H9 (cell line): ENCODE data around the gene MAZ. TPM values are rescaled to one million over a fixed set of nuclear protein-coding genes. Genes with fewer than 3 reads are reported as not detected.

Experiments
- DNase-seq: peaks from one replicate; pipeline ENCODE4 v3.0.0-alpha.2; 2017
- H2AFZ ChIP-seq: one replicate; pipeline ENCODE4 v1.6.1; 2013; ENCODE audit warnings: mild to moderate bottlenecking, low read length, control low read depth, moderate library complexity
- H2AK5ac ChIP-seq: 2 replicates; pipeline ENCODE4 v1.6.1; 2013; ENCODE audit warnings: low read length, control low read depth, mixed read lengths; ENCODE audit not compliant: insufficient read length
- H2BK120ac ChIP-seq: one replicate; pipeline ENCODE4 v1.6.1; 2013; ENCODE audit warnings: low read depth, mild to moderate bottlenecking, low read length, control low read depth, inconsistent platforms; ENCODE audit not compliant: poor library complexity, severe bottlenecking
- H2BK12ac ChIP-seq: 2 replicates; pipeline ENCODE4 v1.6.1; 2013; ENCODE audit warnings: low read length, control low read depth, mixed read lengths, low read depth; ENCODE audit not compliant: insufficient read length
- H2BK15ac ChIP-seq: 2 replicates; pipeline ENCODE4 v1.6.1; 2013; ENCODE audit warnings: low read depth, low read length, control low read depth
- H2BK20ac ChIP-seq: one replicate; pipeline ENCODE4 v1.6.1; 2013; ENCODE audit warnings: low read depth, mild to moderate bottlenecking, low read length, control low read depth, inconsistent platforms; ENCODE audit not compliant: poor library complexity, severe bottlenecking
- H2BK5ac ChIP-seq: 2 replicates; pipeline ENCODE4 v1.6.1; 2013; ENCODE audit warnings: low read length, control low read depth, mixed read lengths; ENCODE audit not compliant: insufficient read length
- H3K14ac ChIP-seq: 2 replicates; pipeline ENCODE4 v1.6.1; 2013; ENCODE audit warnings: low read length, control low read depth; ENCODE audit not compliant: insufficient read depth
- H3K18ac ChIP-seq: 2 replicates; pipeline ENCODE4 v1.6.1; 2013; ENCODE audit warnings: low read depth, mild to moderate bottlenecking, mixed read lengths, low read length, control low read depth; ENCODE audit not compliant: insufficient read length
- H3K23ac ChIP-seq: 2 replicates; pipeline ENCODE4 v1.6.1; 2013; ENCODE audit warnings: low read length, control low read depth, mixed read lengths, low read depth; ENCODE audit not compliant: insufficient read length
- H3K23me2 ChIP-seq: 2 replicates; pipeline ENCODE4 v1.6.1; 2013; ENCODE audit warnings: low read depth, mild to moderate bottlenecking, mixed read lengths, low read length, control low read depth; ENCODE audit not compliant: insufficient read length, poor library complexity, severe bottlenecking
- H3K27ac ChIP-seq: 2 replicates; pipeline ENCODE4 v1.5.1; 2013; ENCODE audit warnings: low read length, control low read depth, mixed read lengths, low read depth; ENCODE audit not compliant: insufficient read length
- H3K27me3 ChIP-seq: 2 replicates; pipeline ENCODE4 v1.6.1; 2013; ENCODE audit warnings: low read length, control low read depth, inconsistent platforms; ENCODE audit not compliant: insufficient read depth
- H3K4ac ChIP-seq: 2 replicates; pipeline ENCODE4 v1.6.1; 2013; ENCODE audit warnings: low read depth, mild to moderate bottlenecking, control low read depth, inconsistent platforms, low read length, moderate library complexity
- H3K4me1 ChIP-seq: 2 replicates; pipeline ENCODE4 v1.6.1; 2013; ENCODE audit warnings: low read length, control low read depth, inconsistent platforms; ENCODE audit not compliant: insufficient read depth
- H3K4me2 ChIP-seq: 2 replicates; pipeline ENCODE4 v1.6.1; 2013; ENCODE audit warnings: low read length, control low read depth, mixed read lengths; ENCODE audit not compliant: insufficient read length, insufficient read depth
- H3K56ac ChIP-seq: 2 replicates; pipeline ENCODE4 v1.6.1; 2013; ENCODE audit warnings: low read depth, mild to moderate bottlenecking, mixed read lengths, low read length, control low read depth; ENCODE audit not compliant: insufficient read length
- H3K79me1 ChIP-seq: 2 replicates; pipeline ENCODE4 v1.6.1; 2013; ENCODE audit warnings: low read depth, mild to moderate bottlenecking, moderate library complexity, low read length, control low read depth, inconsistent platforms; ENCODE audit not compliant: insufficient read depth, poor library complexity, severe bottlenecking
- H3K79me2 ChIP-seq: 2 replicates; pipeline ENCODE4 v1.6.1; 2013; ENCODE audit warnings: low read length, control low read depth, inconsistent platforms; ENCODE audit not compliant: insufficient read depth
- H3K9ac ChIP-seq: 2 replicates; pipeline ENCODE4 v1.6.1; 2013; ENCODE audit warnings: low read length, control low read depth, mixed read lengths; ENCODE audit not compliant: insufficient read length; ENCODE audit errors: extremely low read depth
- H3K9me3 ChIP-seq: one replicate; pipeline ENCODE4 v1.6.1; 2013; ENCODE audit warnings: low read depth, low read length, inconsistent platforms; ENCODE audit not compliant: control insufficient read depth
- H3T11ph ChIP-seq: one replicate; pipeline ENCODE4 v1.6.1; 2013; ENCODE audit warnings: mild to moderate bottlenecking, low read length, control low read depth, inconsistent platforms
- H4K20me1 ChIP-seq: one replicate; pipeline ENCODE4 v1.6.1; 2013; ENCODE audit not compliant: control insufficient read depth, insufficient read length, insufficient read depth
- H4K5ac ChIP-seq: 2 replicates; pipeline ENCODE4 v1.6.1; 2013; ENCODE audit warnings: low read depth, mild to moderate bottlenecking, mixed read lengths, low read length, control low read depth; ENCODE audit not compliant: insufficient read length
- H4K8ac ChIP-seq: replicated peaks from 2 replicates; pipeline ENCODE4 v1.6.1; 2013; ENCODE audit warnings: low read length, control low read depth, mixed read lengths, low read depth; ENCODE audit not compliant: insufficient read length
- H4K91ac ChIP-seq: 2 replicates; pipeline ENCODE4 v1.6.1; 2013; ENCODE audit warnings: low read depth, mild to moderate bottlenecking, moderate library complexity, mixed read lengths, low read length, control low read depth; ENCODE audit not compliant: insufficient read length
- H3K27ac Mint-ChIP-seq, 3 experiments: 2 replicates in 2 of 3; 3 replicates in 1 of 3; pipeline ENCODE4 v1.8.0; 2020 to 2021; ENCODE audit warnings: mixed read lengths in 3 of 3, mild to moderate bottlenecking in 1 of 3, moderate library complexity in 1 of 3
- H3K27me3 Mint-ChIP-seq: 2 replicates; pipeline ENCODE4 v1.8.0; 2021; ENCODE audit warnings: low read depth, mild to moderate bottlenecking, moderate library complexity, mixed read lengths
- H3K36me3 Mint-ChIP-seq, 3 experiments: 2 replicates in 2 of 3; 3 replicates in 1 of 3; pipeline ENCODE4 v1.8.0; 2020 to 2021; ENCODE audit warnings: low read depth in 3 of 3, mixed read lengths in 3 of 3; ENCODE audit not compliant: insufficient read depth in 1 of 3
- H3K4me1 Mint-ChIP-seq, 2 experiments: 2 replicates each; pipeline ENCODE4 v1.8.0; 2020; ENCODE audit warnings: mixed read lengths in 2 of 2
- H3K4me3 Mint-ChIP-seq, 2 experiments: 2 replicates in 1 of 2; 3 replicates in 1 of 2; pipeline ENCODE4 v1.8.0; 2020 to 2021; ENCODE audit warnings: mild to moderate bottlenecking in 2 of 2, mixed read lengths in 2 of 2, moderate library complexity in 1 of 2
- H3K9me3 Mint-ChIP-seq, 2 experiments: 2 replicates in 1 of 2; 3 replicates in 1 of 2; pipeline ENCODE4 v1.8.0; 2020; ENCODE audit warnings: mild to moderate bottlenecking in 2 of 2, mixed read lengths in 2 of 2, moderate library complexity in 1 of 2
- WGBS: extraction: QIAGEN DNeasy Blood & Tissue Kit; methylation state at CpG from one replicate; pipeline ENCODE4 v1.1.7; 2013; ENCODE audit warnings: missing lambda C conversion rate, low lambda C conversion rate, mixed read lengths; ENCODE audit not compliant: insufficient read length; ENCODE audit errors: extremely low coverage; 5-methylcytosine and 5-hydroxymethylcytosine counted together
- total RNA-seq: library from RNA; stranded (reverse); gene quantifications from 2 replicates; pipeline ENCODE4 v1.2.1, GENCODE V29; 2021
- TF ChIP-seq, protein P1 (sequence below): fragments of 200-600 bp; sonication (generic); conservative IDR thresholded peaks from 3 replicates; pipeline ENCODE4 v1.8.0; 2021; ENCODE audit warnings: antibody characterized with exemption, mild to moderate bottlenecking

Gene MAZ
- total RNA-seq, 1 experiment from 2014 or later: 412 TPM

DNA sequence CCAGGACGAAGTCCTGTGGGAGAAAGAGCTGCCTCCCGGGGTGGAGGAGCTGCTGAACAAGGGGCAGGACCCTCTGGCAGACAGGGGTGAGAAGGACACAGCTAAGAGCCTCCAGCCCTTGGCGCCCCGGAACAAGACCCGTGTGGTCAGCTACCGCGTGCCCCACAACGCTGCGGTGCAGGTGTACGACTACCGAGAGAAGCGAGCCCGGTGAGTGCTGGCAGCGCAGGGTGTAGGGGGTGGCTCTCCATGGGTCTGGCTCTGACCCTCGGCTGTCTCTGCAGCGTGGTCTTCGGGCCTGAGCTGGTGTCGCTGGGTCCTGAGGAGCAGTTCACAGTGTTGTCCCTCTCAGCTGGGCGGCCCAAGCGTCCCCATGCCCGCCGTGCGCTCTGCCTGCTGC is 35.3 kb downstream of the MAZ start:
- H3K4me1 Mint-ChIP-seq: no peaks in the 10 kb centered on the region
- H3K4ac ChIP-seq: no peak overlapping the region
- H4K91ac ChIP-seq: no peak overlapping the region
- no peaks in the 10 kb centered on the region for H3K9me3 ChIP-seq
- H3K23me2 ChIP-seq: no peaks in the 10 kb centered on the region
- TF ChIP-seq, protein P1, sequence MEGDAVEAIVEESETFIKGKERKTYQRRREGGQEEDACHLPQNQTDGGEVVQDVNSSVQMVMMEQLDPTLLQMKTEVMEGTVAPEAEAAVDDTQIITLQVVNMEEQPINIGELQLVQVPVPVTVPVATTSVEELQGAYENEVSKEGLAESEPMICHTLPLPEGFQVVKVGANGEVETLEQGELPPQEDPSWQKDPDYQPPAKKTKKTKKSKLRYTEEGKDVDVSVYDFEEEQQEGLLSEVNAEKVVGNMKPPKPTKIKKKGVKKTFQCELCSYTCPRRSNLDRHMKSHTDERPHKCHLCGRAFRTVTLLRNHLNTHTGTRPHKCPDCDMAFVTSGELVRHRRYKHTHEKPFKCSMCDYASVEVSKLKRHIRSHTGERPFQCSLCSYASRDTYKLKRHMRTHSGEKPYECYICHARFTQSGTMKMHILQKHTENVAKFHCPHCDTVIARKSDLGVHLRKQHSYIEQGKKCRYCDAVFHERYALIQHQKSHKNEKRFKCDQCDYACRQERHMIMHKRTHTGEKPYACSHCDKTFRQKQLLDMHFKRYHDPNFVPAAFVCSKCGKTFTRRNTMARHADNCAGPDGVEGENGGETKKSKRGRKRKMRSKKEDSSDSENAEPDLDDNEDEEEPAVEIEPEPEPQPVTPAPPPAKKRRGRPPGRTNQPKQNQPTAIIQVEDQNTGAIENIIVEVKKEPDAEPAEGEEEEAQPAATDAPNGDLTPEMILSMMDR: no peak
- no peak overlapping the region for H3K18ac ChIP-seq
- no peak overlapping the region for H3K9ac ChIP-seq
- no peaks in the 10 kb centered on the region for H3K27me3 Mint-ChIP-seq
- H3K27ac Mint-ChIP-seq: no peak overlapping the region
- H3T11ph ChIP-seq: no peak overlapping the region
- no peak overlapping the region; the same call in 1 of the 2 replicates for H3K14ac ChIP-seq
- no peak overlapping the region for H2BK15ac ChIP-seq
- no peak overlapping the region for H2AFZ ChIP-seq
- H3K56ac ChIP-seq: no peak overlapping the region
- H3K27me3 ChIP-seq: no peaks in the 10 kb centered on the region
- H2BK5ac ChIP-seq: no peak overlapping the region
- H3K4me3 Mint-ChIP-seq: no peak overlapping the region; a peak in 1 of 5 replicates
- no peak overlapping the region for H3K23ac ChIP-seq
- no peaks in the 10 kb centered on the region for H3K79me2 ChIP-seq
- no peak overlapping the region for H3K4me2 ChIP-seq
- H2BK12ac ChIP-seq: no peak overlapping the region
- H3K27ac ChIP-seq: no peak overlapping the region
- no peak overlapping the region for H4K8ac ChIP-seq
- no peak for DNase-seq
- H3K4me1 ChIP-seq: no peaks in the 10 kb centered on the region
- no peaks in the 10 kb centered on the region for H4K20me1 ChIP-seq
- no peak overlapping the region for H2AK5ac ChIP-seq
- H3K79me1 ChIP-seq: no peaks in the 10 kb centered on the region
- H2BK20ac ChIP-seq: no peak overlapping the region
- no peaks in the 10 kb centered on the region for H3K36me3 Mint-ChIP-seq
- H2BK120ac ChIP-seq: no peak overlapping the region
- no peaks in the 10 kb centered on the region for H3K9me3 Mint-ChIP-seq
- WGBS: no CpG with 5 or more reads among the region's 23 CpGs
- no peak overlapping the region for H4K5ac ChIP-seq
